ENCODE results near the gene ANK2. TPM values are rescaled to one million over a fixed set of nuclear protein-coding genes. Genes with fewer than 3 reads are reported as not detected.

Gene ANK2
- total RNA-seq, 2 donors from 2014 or later: 21.3 to 81.6 TPM

- no peak for DNase-seq (ENCODE audit: low spot score)
- no peak for ATAC-seq (ENCODE audit: insufficient number of reproducible peaks, low FRiP score, low read depth)
- no peak for TF ChIP-seq CTCF (IDR thresholded peaks at IDR 0.05)
- Histone ChIP-seq H3K4me1 (ENCODE audit: control insufficient read depth in 1 of 2, low read depth in 2 of 2) (no peaks in the 10 kb centered on the region), H3K27me3 (replicated peaks; ENCODE audit: insufficient read depth) (no peaks in the 10 kb centered on the region), H3K36me3 (no peaks in the 10 kb centered on the region), H3K4me3 (no peak overlapping the region), H3K9me3 (no peaks in the 10 kb centered on the region), H3K27ac (no peak overlapping the region)
Observed at GRCh38 chr4:113013751-113014150, 35.7 kb upstream of the ANK2 start.

- Histone ChIP-seq H3K27ac (no peak overlapping the region), H3K36me3 (no peaks in the 10 kb centered on the region), H3K4me1 (ENCODE audit: control insufficient read depth in 1 of 2, low read depth in 2 of 2) (no peaks in the 10 kb centered on the region), H3K4me3 (no peak overlapping the region), H3K9me3 (no peaks in the 10 kb centered on the region), H3K27me3 (replicated peaks; ENCODE audit: insufficient read depth) (no peaks in the 10 kb centered on the region)
- DNase-seq (ENCODE audit: low spot score) (no peak), ATAC-seq (ENCODE audit: insufficient number of reproducible peaks, low FRiP score, low read depth) (no peak)
- TF ChIP-seq CTCF (IDR thresholded peaks at IDR 0.05): no peak
Observed at GRCh38 chr4:113016377-113016776, 33.1 kb upstream of the ANK2 start.

- ATAC-seq (ENCODE audit: insufficient number of reproducible peaks, low FRiP score, low read depth) (no peak), DNase-seq (ENCODE audit: low spot score) (no peak)
- TF ChIP-seq CTCF (IDR thresholded peaks at IDR 0.05): no peak
- H3K36me3 ChIP-seq: no peaks in the 10 kb centered on the region
- H3K4me3 ChIP-seq: no peak overlapping the region
- no peaks in the 10 kb centered on the region for H3K9me3 ChIP-seq
- no peak overlapping the region for H3K27ac ChIP-seq
- H3K27me3 ChIP-seq (replicated peaks; ENCODE audit: insufficient read depth): no peaks in the 10 kb centered on the region
- no peaks in the 10 kb centered on the region for H3K4me1 ChIP-seq (ENCODE audit: control insufficient read depth in 1 of 2, low read depth in 2 of 2)
Observed at GRCh38 chr4:113020966-113021365, 28.5 kb upstream of the ANK2 start.

GRCh38 chr4:113024388-113024787 is 25.1 kb upstream of the ANK2 start:
- no peaks in the 10 kb centered on the region for H3K4me1 ChIP-seq (ENCODE audit: control insufficient read depth in 1 of 2, low read depth in 2 of 2)
- H3K27me3 ChIP-seq (replicated peaks; ENCODE audit: insufficient read depth): no peaks in the 10 kb centered on the region
- no peaks in the 10 kb centered on the region for H3K36me3 ChIP-seq
- no peak overlapping the region for H3K4me3 ChIP-seq
- ATAC-seq (ENCODE audit: insufficient number of reproducible peaks, low FRiP score, low read depth) (no peak), DNase-seq (ENCODE audit: low spot score) (no peak)
- H3K9me3 ChIP-seq: no peaks in the 10 kb centered on the region
- TF ChIP-seq CTCF (IDR thresholded peaks at IDR 0.05): no peak
- H3K27ac ChIP-seq: no peak overlapping the region

GRCh38 chr4:113025416-113025815 is 24.0 kb upstream of the ANK2 start:
- no peak for TF ChIP-seq CTCF (IDR thresholded peaks at IDR 0.05)
- H3K36me3 ChIP-seq: no peaks in the 10 kb centered on the region
- H3K27ac ChIP-seq: no peak overlapping the region
- no peaks in the 10 kb centered on the region for H3K27me3 ChIP-seq (replicated peaks; ENCODE audit: insufficient read depth)
- H3K4me3 ChIP-seq: no peak overlapping the region
- no peak for DNase-seq (ENCODE audit: low spot score)
- no peak for ATAC-seq (ENCODE audit: insufficient number of reproducible peaks, low FRiP score, low read depth)
- H3K4me1 ChIP-seq (ENCODE audit: control insufficient read depth in 1 of 2, low read depth in 2 of 2): no peaks in the 10 kb centered on the region
- H3K9me3 ChIP-seq: no peaks in the 10 kb centered on the region
